ENCODE results near the gene RHOB.
"Not testable (repeated sequence)": the region's sequence is repeated elsewhere in the genome, so short reads cannot be mapped to it uniquely, and the experiment has no call there.

Gene RHOB

DNA sequence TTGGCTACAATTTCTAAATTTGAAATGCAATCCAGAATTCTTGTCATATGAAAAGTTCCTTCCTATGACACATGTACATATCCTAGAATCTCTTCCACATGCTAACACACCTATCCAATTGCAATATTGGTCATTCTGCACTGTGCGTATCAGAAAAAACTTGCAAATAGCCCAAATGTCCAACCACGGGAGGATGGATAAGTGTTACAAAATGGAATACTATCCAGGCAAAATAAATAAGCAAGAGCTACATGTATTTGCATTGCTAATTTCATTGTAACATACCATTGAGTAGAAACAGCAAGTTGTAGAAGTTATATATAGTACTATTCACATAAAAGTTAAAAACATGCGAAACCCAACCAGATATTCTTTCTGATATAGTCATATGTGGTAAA lies 15.6 kb upstream of the RHOB start:
- TF ChIP-seq, protein P1, sequence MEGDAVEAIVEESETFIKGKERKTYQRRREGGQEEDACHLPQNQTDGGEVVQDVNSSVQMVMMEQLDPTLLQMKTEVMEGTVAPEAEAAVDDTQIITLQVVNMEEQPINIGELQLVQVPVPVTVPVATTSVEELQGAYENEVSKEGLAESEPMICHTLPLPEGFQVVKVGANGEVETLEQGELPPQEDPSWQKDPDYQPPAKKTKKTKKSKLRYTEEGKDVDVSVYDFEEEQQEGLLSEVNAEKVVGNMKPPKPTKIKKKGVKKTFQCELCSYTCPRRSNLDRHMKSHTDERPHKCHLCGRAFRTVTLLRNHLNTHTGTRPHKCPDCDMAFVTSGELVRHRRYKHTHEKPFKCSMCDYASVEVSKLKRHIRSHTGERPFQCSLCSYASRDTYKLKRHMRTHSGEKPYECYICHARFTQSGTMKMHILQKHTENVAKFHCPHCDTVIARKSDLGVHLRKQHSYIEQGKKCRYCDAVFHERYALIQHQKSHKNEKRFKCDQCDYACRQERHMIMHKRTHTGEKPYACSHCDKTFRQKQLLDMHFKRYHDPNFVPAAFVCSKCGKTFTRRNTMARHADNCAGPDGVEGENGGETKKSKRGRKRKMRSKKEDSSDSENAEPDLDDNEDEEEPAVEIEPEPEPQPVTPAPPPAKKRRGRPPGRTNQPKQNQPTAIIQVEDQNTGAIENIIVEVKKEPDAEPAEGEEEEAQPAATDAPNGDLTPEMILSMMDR (IDR thresholded peaks at IDR 0.05; ENCODE audit: insufficient read depth, low read depth, low read length, missing control alignments) = no peak

DNA sequence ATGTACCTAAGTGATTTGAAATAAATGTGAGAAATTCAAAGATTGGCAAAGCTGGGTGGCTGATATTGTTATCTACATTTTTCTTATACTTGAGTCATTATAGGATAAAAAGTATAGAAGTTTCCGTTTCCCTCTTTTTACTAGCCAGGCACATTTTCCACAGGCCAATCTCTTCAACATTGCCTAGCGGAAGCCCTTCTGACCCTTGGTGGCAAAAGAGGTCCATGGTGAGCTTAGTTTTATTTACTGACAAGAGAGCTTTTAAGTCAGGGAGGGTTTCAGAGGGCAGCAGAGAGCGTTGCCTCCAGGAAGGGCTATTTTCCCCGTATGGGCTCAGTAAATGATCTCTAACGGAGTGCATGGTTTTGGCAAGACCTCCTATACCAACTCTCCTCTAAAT lies 15.1 kb upstream of the RHOB start:
- DNase-seq (ENCODE audit: low read depth) = no peak
- TF ChIP-seq, protein P1 (IDR thresholded peaks at IDR 0.05; ENCODE audit: insufficient read depth, low read depth, low read length, missing control alignments) = no peak

More for the DNA sequence above, 15.6 kb upstream of the RHOB start:
- H3K4me3 ChIP-seq (ENCODE audit: low read depth, low read length) = no peak overlapping the region
- DNase-seq (ENCODE audit: low read depth) = no peak

DNA sequence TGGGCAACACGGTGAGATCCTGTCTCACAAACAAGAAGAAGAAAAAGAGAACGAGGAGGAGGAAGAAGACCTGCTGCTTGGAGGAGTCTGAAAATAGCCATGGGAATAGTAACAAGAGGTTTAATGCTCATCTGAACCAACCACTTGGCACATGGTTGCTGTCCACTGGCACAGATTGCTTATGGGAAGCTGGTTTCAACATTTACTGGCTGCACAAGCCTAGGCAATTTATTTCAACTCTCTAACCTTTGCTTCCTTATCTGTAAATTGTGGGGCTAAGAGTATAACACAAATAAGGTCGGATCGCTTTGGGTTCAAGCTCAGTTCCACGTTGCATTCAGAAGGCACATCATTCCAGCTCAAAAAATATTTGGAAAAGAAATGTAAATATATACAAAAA lies 14.2 kb upstream of the RHOB start:
- H3K4me3 ChIP-seq (ENCODE audit: low read depth, low read length) = no peak overlapping the region
- TF ChIP-seq, protein P1 (IDR thresholded peaks at IDR 0.05; ENCODE audit: insufficient read depth, low read depth, low read length, missing control alignments) = no peak
- DNase-seq (ENCODE audit: low read depth) = no peak

More for the DNA sequence above, 15.1 kb upstream of the RHOB start:
- H3K4me3 ChIP-seq (ENCODE audit: low read depth, low read length) = no peak overlapping the region

DNA sequence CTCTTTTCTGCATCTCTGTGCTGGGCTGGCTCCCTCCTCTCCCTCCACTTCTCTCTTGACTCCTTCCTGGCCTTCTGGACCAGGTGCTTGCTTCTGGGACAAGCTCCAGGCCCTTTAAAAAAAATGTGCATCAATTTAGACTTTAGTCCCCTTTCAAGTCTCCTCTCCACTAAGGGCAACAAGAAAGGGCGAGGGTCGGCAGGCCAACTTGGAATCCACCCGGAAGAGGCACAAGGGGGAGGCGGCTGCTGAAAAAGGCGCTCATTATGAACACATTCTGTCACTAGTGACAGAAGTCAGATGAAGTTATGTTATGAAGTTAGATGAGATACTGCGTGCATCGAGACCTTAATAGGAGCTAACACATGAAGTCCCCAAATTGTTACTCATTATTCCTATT lies 13.6 kb upstream of the RHOB start:
- TF ChIP-seq, protein P1 (IDR thresholded peaks at IDR 0.05; ENCODE audit: insufficient read depth, low read depth, low read length, missing control alignments) = no peak
- no peak for DNase-seq (ENCODE audit: low read depth)
- H3K4me3 ChIP-seq (ENCODE audit: low read depth, low read length) = no peak overlapping the region

DNA sequence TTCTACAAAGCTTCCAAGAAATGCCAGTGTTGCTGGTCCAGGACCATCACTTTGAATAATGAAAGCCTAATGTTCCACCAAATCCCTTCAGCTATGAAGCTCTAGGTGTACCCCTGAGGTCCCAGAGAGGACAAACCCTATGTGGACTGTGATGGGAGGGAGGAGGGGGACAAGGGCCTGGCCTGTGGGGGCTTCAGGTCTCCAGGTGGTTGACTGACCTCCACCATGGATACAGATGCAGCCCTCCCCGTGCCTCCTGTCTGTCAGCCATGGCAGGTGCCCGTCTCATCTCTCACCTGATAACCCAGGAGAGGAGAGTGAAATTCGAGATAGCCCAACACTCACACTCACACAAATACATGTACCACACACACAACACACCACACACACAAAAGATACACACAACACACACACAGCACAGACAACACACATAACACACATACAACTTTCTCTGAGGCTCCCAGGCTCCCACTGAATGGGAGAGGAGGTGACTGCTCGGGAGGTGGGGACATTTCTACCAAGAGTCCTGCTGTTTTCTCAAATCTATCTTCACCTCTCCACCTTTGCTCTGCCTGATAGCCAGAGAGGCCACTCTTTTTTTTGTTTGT lies 12.8 kb upstream of the RHOB start:
- TF ChIP-seq, protein P1 (IDR thresholded peaks at IDR 0.05; ENCODE audit: insufficient read depth, low read depth, low read length, missing control alignments) = no peak
- DNase-seq (ENCODE audit: low read depth) = no peak
- no peak overlapping the region for H3K4me3 ChIP-seq (ENCODE audit: low read depth, low read length)

DNA sequence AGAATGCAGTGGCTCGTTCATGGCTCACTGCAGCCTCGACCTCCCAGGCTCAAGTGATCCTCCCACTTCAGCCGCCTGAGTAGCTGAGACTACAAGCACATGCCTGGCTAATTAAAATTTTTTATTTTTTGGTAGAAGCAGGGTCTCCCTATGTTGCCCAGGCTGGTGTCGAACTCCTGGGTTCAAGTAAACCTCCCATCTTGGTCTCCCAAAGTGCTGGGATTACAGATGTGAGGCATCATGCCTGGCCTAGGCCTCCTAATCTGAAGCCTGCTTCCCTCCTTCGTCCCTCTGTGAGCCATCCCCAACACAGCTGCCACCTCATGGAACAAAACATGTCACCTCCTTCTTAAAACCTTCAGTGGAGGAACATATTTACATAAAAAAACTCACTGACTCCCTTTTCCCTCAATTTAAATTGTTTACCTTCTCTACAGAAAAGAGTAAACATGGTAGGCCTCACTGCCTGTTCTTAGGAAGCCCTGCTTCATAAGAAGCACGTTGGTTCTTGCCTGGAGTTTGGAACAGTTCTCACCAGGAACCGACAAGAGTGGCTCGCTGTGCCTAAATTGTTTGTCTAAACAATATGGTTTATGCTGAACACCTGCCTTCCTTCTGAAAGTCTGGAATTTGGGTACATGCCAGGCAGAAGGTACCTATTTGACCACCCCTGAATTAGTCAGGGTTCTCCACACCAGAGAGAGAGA lies 12.1 kb upstream of the RHOB start:
- no peak for DNase-seq (ENCODE audit: low read depth)
- TF ChIP-seq, protein P1 (IDR thresholded peaks at IDR 0.05; ENCODE audit: insufficient read depth, low read depth, low read length, missing control alignments) = no peak

DNA sequence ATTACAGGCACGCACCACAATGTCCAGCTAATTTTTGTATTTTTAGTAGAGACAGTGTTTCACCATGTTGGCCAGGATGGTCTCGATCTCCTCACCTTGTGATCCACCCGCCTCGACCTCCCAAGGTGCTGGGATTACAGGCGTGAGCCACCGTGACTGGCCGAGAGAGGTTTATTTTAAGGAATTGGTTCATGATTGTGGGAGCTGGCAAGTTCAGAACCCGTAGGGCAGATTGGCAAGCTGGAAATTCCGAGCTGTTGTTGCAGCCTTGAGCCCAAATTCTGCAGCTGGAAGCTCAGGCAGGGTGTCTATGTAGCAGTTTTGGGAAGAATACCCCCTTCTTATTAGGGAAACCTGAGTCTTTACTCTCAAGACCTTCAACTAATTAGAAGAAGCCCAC lies 11.4 kb upstream of the RHOB start:
- not testable (repeated sequence) for H3K4me3 ChIP-seq (ENCODE audit: low read depth, low read length); DNase-seq (ENCODE audit: low read depth)

More for the DNA sequence above, 12.1 kb upstream of the RHOB start:
- H3K4me3 ChIP-seq (ENCODE audit: low read depth, low read length) = no peak overlapping the region

All from GM12865 (cell line).